ENCODE data around the gene TMUB1. TPM values are rescaled to one million over a fixed set of nuclear protein-coding genes. Genes with fewer than 3 reads are reported as not detected.

Gene TMUB1
- total and polyA plus RNA-seq, 12 donors = 18.5 to 88.2 (median 26.1) TPM

- WGBS, 2 donors = 19 to 21% methylated on average over 63 to 64 of the region's 64 CpGs
- intact Hi-C loops (cut with DNase I) = loop anchor here in 6 of 10 donors (1.0 to 2.0 kb wide), 2 partner anchors 22 to 23 kb away; partner anchors contain the start of gene SLC4A2 (in 6 of the 6)
These were observed 1.9 kb downstream of the TMUB1 start for GRCh38 chr7:151081170-151082101.

GRCh38 chr7:151080522-151081169 is 2.6 kb downstream of the TMUB1 start, which contains the start of gene FASTK:
Gene FASTK (minus strand): TSS chr7:151080809. CDS start chr7:151080766, 43 bp downstream.
- ATAC-seq (peak; percentile 80 to 91 (median 86)), DNase-seq (peak; percentile 90 to 91)
- Histone ChIP-seq H3K27ac (peak within 1 kb of the TSS; percentile 86 to 98 (median 96)), H3K4me1 (peaks cover 37 to 72% (median 62%) of the 10 kb centered on the region in 9 donors), H3K4me3 (peak within 1 kb of the TSS; percentile 45 to 98 (median 92)), H3K27me3 (no peaks in the 10 kb centered on the region), H3K9me3 (no peaks in the 10 kb centered on the region), H3K36me3 (peaks cover 0 to 23% (median 5%) of the 10 kb centered on the region in 9 donors)
- no peak for TF ChIP-seq CTCF (IDR thresholded peaks at IDR 0.05)
- 1% methylated on average over 57 to 66 of the region's 66 CpGs for WGBS, 2 donors
- intact Hi-C loops (cut with DNase I) = loop anchor here in 6 of 10 donors (1.0 to 2.0 kb wide), 2 partner anchors 21 to 22 kb away; partner anchors contain the start of gene SLC4A2 (in 6 of the 6)

More at GRCh38 chr7:151081170-151082101, 1.9 kb downstream of the TMUB1 start:
- H3K27me3 ChIP-seq = no peaks in the 10 kb centered on the region
- H3K4me3 ChIP-seq = peak overlapping the region; percentile 14 to 98 (median 92)
- TF ChIP-seq CTCF (IDR thresholded peaks at IDR 0.05) = no peak
- H3K36me3 ChIP-seq = peaks cover 0 to 15% (median 0%) of the 10 kb centered on the region in 9 donors
- ATAC-seq (peak in 5 of 8 donors; percentile 2 to 17 (median 6)), DNase-seq (no peak)
- H3K4me1 ChIP-seq = peaks cover 37 to 75% (median 65%) of the 10 kb centered on the region in 9 donors
- peak overlapping the region; percentile 86 to 98 (median 96) for H3K27ac ChIP-seq
- no peaks in the 10 kb centered on the region for H3K9me3 ChIP-seq

GRCh38 chr7:151080067-151080521 is 3.2 kb downstream of the TMUB1 start:
- DNase-seq = no peak
- ATAC-seq = peak; percentile 0 to 8 (median 2)
- Histone ChIP-seq H3K9me3 (no peaks in the 10 kb centered on the region), H3K27ac (peak overlapping the region; percentile 86 to 98 (median 96)), H3K27me3 (no peaks in the 10 kb centered on the region), H3K36me3 (peaks cover 0 to 28% (median 11%) of the 10 kb centered on the region in 9 donors), H3K4me3 (peak overlapping the region; percentile 45 to 98 (median 92)), H3K4me1 (peaks cover 37 to 66% (median 57%) of the 10 kb centered on the region in 9 donors)
- WGBS, 2 donors = 0% methylated on average over 30 to 31 of the region's 31 CpGs
- TF ChIP-seq CTCF (IDR thresholded peaks at IDR 0.05) = no peak
- intact Hi-C loops (cut with DNase I) = loop anchor here in 5 of 10 donors (2.0 kb wide), 1 partner anchor 21 kb away; the partner anchor contains the start of gene SLC4A2 (in 5 of the 5)
